ENCODE results near the gene SUV39H1. TPM values are rescaled to one million over a fixed set of nuclear protein-coding genes. Genes with fewer than 3 reads are reported as not detected.
"Not testable (repeated sequence)": the region's sequence is repeated elsewhere in the genome, so short reads cannot be mapped to it uniquely, and the experiment has no call there.

Gene SUV39H1
- polyA plus RNA-seq, 6 donors from 2014 or later: 6.6 to 13.3 (median 10.1) TPM

DNA sequence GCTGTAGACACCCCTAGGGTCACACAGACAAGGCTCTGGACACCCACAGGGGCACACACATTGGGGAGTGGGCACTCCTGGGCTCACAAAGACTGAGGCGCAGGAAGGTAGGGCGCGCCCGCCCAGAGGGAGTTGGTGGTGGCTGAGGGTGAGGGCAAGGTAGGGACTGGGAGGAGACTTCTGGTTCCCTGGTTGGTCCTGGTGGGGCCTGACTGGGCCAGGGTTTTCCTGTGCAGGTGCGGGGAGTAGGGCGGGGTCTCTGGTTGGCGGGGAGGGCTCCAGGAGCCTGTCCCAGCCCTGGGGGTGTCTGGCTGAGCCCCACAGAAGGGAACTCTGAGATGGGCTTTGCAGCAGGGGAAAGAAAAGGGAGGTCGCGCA is 19.7 kb upstream of the SUV39H1 start:
- peaks cover 0 to 1% (median 0%) of the 10 kb centered on the region in 7 donors for H3K9me3 Mint-ChIP-seq
- H3K27ac Mint-ChIP-seq: peak overlapping the region in 4 of 6 donors; percentile 56 to 94 (median 90)
- no peak for DNase-seq
- no peaks in the 10 kb centered on the region for H3K27me3 Mint-ChIP-seq
- peak overlapping the region; percentile 83 to 96 (median 90) for H3K4me3 Mint-ChIP-seq
- peaks cover 10 to 33% (median 20%) of the 10 kb centered on the region in 3 donors for H3K4me1 Mint-ChIP-seq
- ATAC-seq (ENCODE audit: low read depth in 2 of 2): peak in 1 of 2 donors; percentile 4
- H3K36me3 Mint-ChIP-seq: no peaks in the 10 kb centered on the region

DNA sequence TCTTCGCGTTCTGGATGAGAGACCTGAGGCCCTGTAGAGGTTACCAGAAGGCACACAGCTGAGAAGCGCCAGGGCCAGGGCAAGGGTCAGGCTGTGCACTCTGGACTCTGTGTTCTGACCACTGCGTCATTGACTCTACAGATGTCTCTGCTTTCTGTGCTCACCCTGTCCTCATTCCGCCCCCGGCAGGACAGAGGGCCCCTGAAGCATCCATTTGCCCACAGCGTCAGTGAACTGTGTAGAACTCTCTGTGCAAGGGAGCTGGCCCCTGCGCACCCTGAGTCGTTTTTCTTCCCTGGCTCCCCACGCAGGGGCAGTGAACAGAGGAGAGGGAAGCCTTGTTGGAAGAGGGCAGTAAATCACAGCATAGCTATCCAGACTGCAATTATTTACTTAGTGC is 19.0 kb upstream of the SUV39H1 start:
- Mint-ChIP-seq H3K27ac (peak overlapping the region in 3 of 6 donors; percentile 87 to 94 (median 93)), H3K4me3 (peak overlapping the region; percentile 83 to 96 (median 90)), H3K4me1 (peaks cover 15 to 33% (median 20%) of the 10 kb centered on the region in 3 donors), H3K36me3 (no peaks in the 10 kb centered on the region), H3K27me3 (no peaks in the 10 kb centered on the region), H3K9me3 (no peaks in the 10 kb centered on the region)
- ATAC-seq (ENCODE audit: low read depth in 2 of 2) (no peak), DNase-seq (no peak)

DNA sequence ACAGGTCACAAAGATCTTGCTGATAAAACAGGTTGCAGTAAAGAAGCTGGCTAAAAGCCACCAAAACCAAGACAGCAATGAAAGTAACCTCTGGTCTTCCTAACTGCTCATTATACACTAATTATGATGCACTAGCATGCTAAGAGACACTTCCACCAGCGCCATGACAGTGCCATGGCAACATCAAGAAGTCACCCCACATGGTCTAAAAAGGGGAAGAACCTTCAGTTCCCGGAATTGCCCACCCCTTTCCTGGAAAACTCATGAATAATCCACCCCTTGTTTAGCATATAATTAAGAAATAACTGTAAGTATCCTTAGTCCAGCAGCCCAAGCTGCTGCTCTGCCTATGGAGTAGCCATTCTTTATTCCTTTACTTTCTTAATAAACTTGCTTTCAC is 16.1 kb upstream of the SUV39H1 start:
- Mint-ChIP-seq H3K4me3 (peak overlapping the region in 3 of 8 donors; percentile 69 to 80 (median 71)), H3K4me1 (peaks cover 39 to 59% (median 41%) of the 10 kb centered on the region in 3 donors), H3K27ac (peak overlapping the region in 1 of 6 donors; percentile 30)
- not testable (repeated sequence) for H3K9me3 Mint-ChIP-seq; H3K36me3 Mint-ChIP-seq; H3K27me3 Mint-ChIP-seq; DNase-seq; ATAC-seq (ENCODE audit: low read depth in 2 of 2)

DNA sequence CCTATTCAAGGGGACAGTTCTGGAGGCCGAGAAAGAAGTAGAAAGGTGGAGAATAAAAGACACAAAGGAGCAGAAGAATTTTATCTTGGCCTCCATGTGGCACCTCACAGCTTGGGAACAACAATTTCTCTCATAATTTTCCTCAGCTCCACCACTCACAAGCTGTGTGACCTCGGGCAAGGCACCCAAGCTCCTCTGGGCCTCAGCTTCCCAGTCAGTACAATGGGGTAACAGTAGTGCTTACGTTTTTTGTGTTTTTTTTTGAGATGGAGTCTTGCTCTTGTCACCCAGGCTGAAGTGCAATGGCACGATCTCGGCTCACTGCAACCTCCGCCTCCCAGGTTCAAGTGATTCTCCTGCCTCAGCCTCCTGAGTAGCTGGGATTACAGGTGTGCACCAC is 15.6 kb upstream of the SUV39H1 start:
- not testable (repeated sequence) for DNase-seq; H3K36me3 Mint-ChIP-seq; ATAC-seq (ENCODE audit: low read depth in 2 of 2); H3K9me3 Mint-ChIP-seq; H3K27me3 Mint-ChIP-seq
- Mint-ChIP-seq H3K4me1 (peaks cover 43 to 58% (median 44%) of the 10 kb centered on the region in 3 donors), H3K27ac (peak overlapping the region in 1 of 6 donors; percentile 15), H3K4me3 (peak overlapping the region in 2 of 8 donors; percentile 71 to 80)

DNA sequence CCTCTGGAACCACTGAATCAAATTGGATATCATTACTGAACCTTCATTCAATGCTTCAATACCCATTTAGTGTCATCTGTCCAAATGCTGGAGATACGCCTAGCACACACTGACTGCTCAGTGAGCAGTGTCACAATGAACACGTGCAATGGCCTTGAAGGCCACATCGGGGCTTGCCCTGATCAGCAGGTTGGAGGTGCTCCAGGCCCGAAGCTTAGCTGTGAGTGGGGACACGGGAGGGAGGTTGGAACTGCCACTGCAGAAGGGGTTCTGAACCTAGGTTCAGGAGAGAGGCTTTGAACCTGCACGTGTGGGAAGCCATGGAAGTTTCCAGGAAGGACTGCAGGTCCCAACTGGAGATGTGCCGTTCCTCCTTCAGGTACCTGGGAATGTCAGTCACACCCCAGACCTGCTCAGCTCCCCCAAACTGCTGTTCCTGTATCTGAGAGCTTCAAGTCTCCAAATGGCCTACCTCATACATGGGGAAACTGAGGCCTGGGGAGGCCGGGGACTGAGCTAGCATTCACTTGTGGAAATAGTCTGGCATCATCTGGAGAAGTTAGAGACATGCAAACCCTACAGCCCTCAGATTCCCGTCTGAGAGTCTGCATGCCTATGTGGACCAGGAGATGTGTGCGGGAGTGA is 14.9 kb upstream of the SUV39H1 start:
- Mint-ChIP-seq H3K27me3 (no peaks in the 10 kb centered on the region), H3K4me1 (peaks cover 47 to 64% (median 51%) of the 10 kb centered on the region in 3 donors), H3K4me3 (peak overlapping the region in 3 of 8 donors; percentile 36 to 97 (median 72)), H3K9me3 (peaks cover 0 to 4% (median 0%) of the 10 kb centered on the region in 7 donors), H3K36me3 (peaks cover 0 to 11% of the 10 kb centered on the region in 2 donors), H3K27ac (peak overlapping the region in 1 of 6 donors; percentile 29)
- ATAC-seq (ENCODE audit: low read depth in 2 of 2) (no peak), DNase-seq (no peak)

DNA sequence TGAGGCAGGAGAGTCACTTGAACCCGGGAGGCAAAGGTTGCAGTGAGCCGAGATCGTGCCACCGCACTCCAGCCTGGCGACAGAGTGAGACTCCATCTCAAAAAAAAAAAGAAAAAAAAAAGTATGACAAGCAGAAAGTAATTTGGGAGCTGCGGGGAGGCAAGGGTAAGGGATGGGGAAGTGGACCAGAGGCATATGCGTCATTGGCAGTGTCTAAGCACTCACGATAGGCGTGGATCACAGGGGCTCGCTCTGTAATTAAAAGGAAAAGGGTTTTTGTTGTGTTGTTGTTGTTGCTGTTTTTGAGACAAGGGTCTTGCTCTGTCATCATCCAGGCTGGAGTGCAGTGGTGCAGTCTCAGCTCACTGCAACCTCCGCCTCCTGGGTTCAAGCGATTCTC is 13.7 kb upstream of the SUV39H1 start:
- not testable (repeated sequence) for H3K27me3 Mint-ChIP-seq; DNase-seq; ATAC-seq (ENCODE audit: low read depth in 2 of 2); H3K9me3 Mint-ChIP-seq
- H3K36me3 Mint-ChIP-seq: peaks cover 0 to 22% of the 10 kb centered on the region in 2 donors
- peak overlapping the region in 7 of 8 donors; percentile 79 to 98 (median 94) for H3K4me3 Mint-ChIP-seq
- peak overlapping the region in 2 of 6 donors; percentile 87 to 97 for H3K27ac Mint-ChIP-seq
- peaks cover 48 to 59% (median 51%) of the 10 kb centered on the region in 3 donors for H3K4me1 Mint-ChIP-seq

DNA sequence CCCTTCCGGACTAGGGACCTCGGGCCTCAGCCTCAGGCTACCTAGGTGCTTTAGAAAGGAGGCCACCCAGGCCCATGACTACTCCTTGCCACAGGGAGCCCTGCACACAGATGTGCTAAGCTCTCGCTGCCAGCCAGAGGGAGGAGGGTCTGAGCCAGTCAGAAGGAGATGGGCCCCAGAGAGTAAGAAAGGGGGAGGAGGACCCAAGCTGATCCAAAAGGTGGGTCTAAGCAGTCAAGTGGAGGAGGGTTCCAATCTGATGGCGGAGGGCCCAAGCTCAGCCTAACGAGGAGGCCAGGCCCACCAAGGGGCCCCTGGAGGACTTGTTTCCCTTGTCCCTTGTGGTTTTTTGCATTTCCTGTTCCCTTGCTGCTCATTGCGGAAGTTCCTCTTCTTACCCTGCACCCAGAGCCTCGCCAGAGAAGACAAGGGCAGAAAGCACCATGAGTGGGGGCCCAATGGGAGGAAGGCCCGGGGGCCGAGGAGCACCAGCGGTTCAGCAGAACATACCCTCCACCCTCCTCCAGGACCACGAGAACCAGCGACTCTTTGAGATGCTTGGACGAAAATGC is 13.0 kb upstream of the SUV39H1 start, which contains the start of gene WAS:
WAS (plus strand) TSS at position 389 of the 572 bp plus-strand sequence; CDS start at position 444, 55 bp downstream.
- peak within 1 kb of the TSS; percentile 87 to 98 (median 94) for H3K4me3 Mint-ChIP-seq
- peaks cover 0 to 4% (median 0%) of the 10 kb centered on the region in 7 donors for H3K9me3 Mint-ChIP-seq
- H3K4me1 Mint-ChIP-seq: peaks cover 48 to 57% (median 51%) of the 10 kb centered on the region in 3 donors
- H3K36me3 Mint-ChIP-seq: peaks cover 0 to 22% of the 10 kb centered on the region in 2 donors
- H3K27ac Mint-ChIP-seq: peak within 1 kb of the TSS; percentile 87 to 98 (median 92)
- ATAC-seq (ENCODE audit: low read depth in 2 of 2): peak; percentile 91 to 93
- peak; percentile 54 for DNase-seq
- H3K27me3 Mint-ChIP-seq: no peaks in the 10 kb centered on the region

DNA sequence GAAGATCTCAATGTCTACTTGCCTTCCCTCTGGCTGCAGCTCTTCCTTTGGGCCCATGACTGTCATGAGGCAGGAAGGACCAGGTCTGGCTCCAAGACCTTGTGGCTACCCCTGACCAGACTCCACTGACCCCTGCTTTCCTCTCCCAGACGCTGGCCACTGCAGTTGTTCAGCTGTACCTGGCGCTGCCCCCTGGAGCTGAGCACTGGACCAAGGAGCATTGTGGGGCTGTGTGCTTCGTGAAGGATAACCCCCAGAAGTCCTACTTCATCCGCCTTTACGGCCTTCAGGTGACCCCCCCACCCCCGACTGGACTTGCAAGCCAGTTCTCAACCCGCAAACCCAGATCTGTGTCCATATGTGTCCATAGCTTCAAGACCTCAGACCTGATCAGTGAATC is 12.4 kb upstream of the SUV39H1 start:
- Mint-ChIP-seq H3K27me3 (no peaks in the 10 kb centered on the region), H3K9me3 (peaks cover 0 to 4% (median 0%) of the 10 kb centered on the region in 7 donors), H3K36me3 (peaks cover 0 to 22% of the 10 kb centered on the region in 2 donors), H3K4me3 (peak overlapping the region; percentile 87 to 98 (median 94)), H3K4me1 (peaks cover 48 to 60% (median 51%) of the 10 kb centered on the region in 3 donors), H3K27ac (peak overlapping the region; percentile 87 to 97 (median 90))
- ATAC-seq (ENCODE audit: low read depth in 2 of 2) (no peak), DNase-seq (no peak)

DNA sequence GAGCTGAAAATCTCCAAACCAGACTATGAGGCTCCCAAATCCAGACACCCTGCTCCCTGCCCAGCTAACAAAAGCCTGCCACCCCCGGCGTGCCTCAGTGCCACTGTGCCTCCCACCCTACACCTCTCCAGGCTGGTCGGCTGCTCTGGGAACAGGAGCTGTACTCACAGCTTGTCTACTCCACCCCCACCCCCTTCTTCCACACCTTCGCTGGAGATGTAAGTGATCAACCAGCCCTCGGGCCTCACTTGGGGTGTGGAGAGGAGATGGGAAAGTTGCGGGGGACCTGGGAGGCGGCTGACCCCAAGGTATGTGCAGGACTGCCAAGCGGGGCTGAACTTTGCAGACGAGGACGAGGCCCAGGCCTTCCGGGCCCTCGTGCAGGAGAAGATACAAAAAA is 11.1 kb upstream of the SUV39H1 start:
- Mint-ChIP-seq H3K9me3 (peaks cover 0 to 4% (median 0%) of the 10 kb centered on the region in 7 donors), H3K27ac (peak overlapping the region in 4 of 6 donors; percentile 24 to 87 (median 44)), H3K27me3 (no peaks in the 10 kb centered on the region), H3K4me1 (peaks cover 45 to 55% (median 51%) of the 10 kb centered on the region in 3 donors), H3K36me3 (peaks cover 0 to 22% of the 10 kb centered on the region in 2 donors), H3K4me3 (peak overlapping the region in 6 of 8 donors; percentile 25 to 98 (median 90))
- DNase-seq: no peak
- no peak for ATAC-seq (ENCODE audit: low read depth in 2 of 2)

DNA sequence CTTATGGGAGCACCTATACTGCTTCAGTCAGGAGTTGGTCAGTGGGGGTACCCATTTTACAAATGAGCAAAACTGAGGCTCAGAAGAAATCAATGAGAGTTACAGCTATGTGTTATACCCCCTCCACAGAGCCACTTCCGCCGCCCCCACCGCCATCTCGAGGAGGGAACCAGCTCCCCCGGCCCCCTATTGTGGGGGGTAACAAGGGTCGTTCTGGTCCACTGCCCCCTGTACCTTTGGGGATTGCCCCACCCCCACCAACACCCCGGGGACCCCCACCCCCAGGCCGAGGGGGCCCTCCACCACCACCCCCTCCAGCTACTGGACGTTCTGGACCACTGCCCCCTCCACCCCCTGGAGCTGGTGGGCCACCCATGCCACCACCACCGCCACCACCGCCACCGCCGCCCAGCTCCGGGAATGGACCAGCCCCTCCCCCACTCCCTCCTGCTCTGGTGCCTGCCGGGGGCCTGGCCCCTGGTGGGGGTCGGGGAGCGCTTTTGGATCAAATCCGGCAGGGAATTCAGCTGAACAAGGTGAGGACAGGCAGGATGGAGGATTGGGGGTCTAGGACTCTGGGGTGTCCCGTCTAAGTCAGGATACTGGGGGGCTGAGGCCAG is 7.9 kb upstream of the SUV39H1 start:
- Mint-ChIP-seq H3K27ac (peak overlapping the region in 1 of 6 donors; percentile 29), H3K9me3 (peaks cover 0 to 4% (median 0%) of the 10 kb centered on the region in 7 donors), H3K4me1 (peaks cover 39 to 41% (median 40%) of the 10 kb centered on the region in 3 donors), H3K4me3 (no peak overlapping the region), H3K27me3 (no peaks in the 10 kb centered on the region), H3K36me3 (peaks cover 0 to 32% of the 10 kb centered on the region in 2 donors)
- DNase-seq: no peak
- ATAC-seq (ENCODE audit: low read depth in 2 of 2): no peak

DNA sequence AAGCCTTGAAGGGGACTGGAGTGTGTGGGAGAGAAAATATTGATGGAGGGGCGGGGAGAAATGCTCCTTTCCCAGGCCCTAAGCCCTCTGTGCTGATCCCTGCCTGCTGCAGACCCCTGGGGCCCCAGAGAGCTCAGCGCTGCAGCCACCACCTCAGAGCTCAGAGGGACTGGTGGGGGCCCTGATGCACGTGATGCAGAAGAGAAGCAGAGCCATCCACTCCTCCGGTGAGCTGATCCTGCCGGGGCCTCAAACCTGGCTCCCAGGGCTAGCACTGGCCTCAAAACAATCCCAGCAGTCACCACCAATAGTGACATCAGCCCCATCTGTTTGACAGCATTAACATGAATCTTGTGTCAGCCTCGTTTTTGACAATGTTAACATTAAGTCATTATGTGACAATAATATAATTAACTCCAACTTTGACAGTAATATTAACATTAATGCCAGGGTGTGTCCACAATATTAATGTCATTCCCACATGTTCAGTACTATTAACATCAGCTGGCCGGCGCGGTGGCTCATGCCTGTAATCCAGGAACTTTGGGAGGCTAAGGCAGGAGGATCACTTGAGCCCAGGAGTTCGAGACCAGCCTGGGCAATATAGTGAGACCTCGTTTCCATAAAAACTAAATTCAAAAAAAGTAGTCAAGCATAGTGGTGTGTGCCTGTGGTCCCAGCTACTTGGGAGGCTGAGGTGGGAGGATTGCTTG is 7.2 kb upstream of the SUV39H1 start:
- peak overlapping the region in 1 of 6 donors; percentile 29 for H3K27ac Mint-ChIP-seq
- no peaks in the 10 kb centered on the region for H3K27me3 Mint-ChIP-seq
- H3K9me3 Mint-ChIP-seq: peaks cover 0 to 4% (median 0%) of the 10 kb centered on the region in 7 donors
- peaks cover 32 to 33% (median 33%) of the 10 kb centered on the region in 3 donors for H3K4me1 Mint-ChIP-seq
- DNase-seq (no peak), ATAC-seq (ENCODE audit: low read depth in 2 of 2) (no peak)
- no peak overlapping the region for H3K4me3 Mint-ChIP-seq
- peaks cover 0 to 32% of the 10 kb centered on the region in 2 donors for H3K36me3 Mint-ChIP-seq

DNA sequence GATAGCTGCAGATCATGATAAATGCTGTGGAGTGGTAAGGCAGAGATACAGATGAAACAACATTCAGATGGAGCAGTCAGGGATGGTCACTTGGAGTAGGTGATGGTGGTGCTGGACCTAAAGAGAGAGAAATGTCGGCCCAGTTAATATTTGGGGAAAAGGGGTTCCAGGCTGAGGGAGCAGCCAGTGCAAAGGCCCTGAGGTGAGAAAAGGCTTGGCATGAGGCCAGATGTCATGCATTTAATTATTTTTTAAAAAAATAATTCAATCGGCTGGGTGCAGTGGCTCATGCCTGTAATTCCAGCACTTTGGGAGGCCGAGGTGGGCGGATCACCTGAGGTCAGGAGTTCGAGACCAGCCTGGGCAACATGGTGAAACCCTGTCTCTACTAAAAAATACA is 4.8 kb upstream of the SUV39H1 start:
- DNase-seq; H3K4me3 Mint-ChIP-seq; H3K27me3 Mint-ChIP-seq; H3K27ac Mint-ChIP-seq; H3K9me3 Mint-ChIP-seq; ATAC-seq (ENCODE audit: low read depth in 2 of 2): not testable (repeated sequence)
- Mint-ChIP-seq H3K4me1 (peaks cover 20 to 23% (median 20%) of the 10 kb centered on the region in 3 donors), H3K36me3 (peaks cover 0 to 29% of the 10 kb centered on the region in 2 donors)
